ENCODE results near the gene HAGHL.
"Not testable (repeated sequence)": the region's sequence is repeated elsewhere in the genome, so short reads cannot be mapped to it uniquely, and the experiment has no call there.

Gene HAGHL

GRCh38 chr16:708959-709358, 17.9 kb upstream of the HAGHL start:
- no peak for DNase-seq

GRCh38 chr16:709566-710499, 17.1 kb upstream of the HAGHL start:
- DNase-seq = peak; percentile 78

GRCh38 chr16:710500-711075, 16.3 kb upstream of the HAGHL start:
- DNase-seq = no peak

GRCh38 chr16:711084-711483, 15.8 kb upstream of the HAGHL start:
- no peak for DNase-seq

DNA sequence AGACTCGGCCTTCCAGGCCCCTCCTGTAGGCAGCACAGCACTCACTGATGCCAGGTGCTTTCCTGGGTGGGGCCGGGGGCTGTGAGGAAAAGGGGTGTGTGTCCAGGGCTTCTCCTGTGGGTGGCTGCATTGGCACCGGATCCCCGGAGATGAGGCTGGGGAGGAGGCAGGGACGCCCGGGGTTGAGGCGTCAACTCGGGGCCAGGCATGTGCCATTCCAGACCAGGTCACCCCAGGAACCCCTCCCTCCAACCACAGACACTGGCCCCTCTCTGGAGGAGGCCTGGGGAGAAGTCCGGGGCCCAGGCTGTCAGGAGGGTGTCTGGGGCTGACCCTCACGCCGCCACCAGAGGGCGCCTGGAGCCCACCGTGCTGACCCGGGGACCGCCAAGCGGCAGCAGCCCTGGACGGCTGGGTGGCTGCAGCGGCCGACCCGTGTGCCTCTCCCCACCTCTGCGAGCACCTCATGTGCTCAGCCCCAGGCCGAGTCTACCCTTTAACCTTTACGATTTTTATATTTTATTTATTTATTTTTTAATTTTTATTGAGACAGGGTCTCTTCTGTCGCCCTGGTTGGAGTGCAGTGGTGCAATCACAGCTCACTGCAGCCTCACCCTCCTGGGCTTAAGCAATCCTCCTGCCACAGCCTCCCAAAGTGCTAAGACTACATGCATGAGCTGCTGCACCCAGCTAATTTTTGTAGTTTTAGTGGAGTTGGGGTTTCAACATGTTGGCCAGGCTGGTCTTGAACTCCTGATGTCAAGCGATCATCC, 15.2 kb upstream of the HAGHL start:
- peak; percentile 83 for DNase-seq

- DNase-seq = not testable (repeated sequence)
Measured at GRCh38 chr16:712740-713250, 14.1 kb upstream of the HAGHL start.

GRCh38 chr16:714079-714478, 12.8 kb upstream of the HAGHL start:
- no peak for DNase-seq

GRCh38 chr16:714558-715476, 12.1 kb upstream of the HAGHL start, which contains the start of gene METRN:
TSS of gene METRN (plus strand) at chr16:715118. CDS start at chr16:715290, 172 bp downstream.
- peak; percentile 94 for DNase-seq

- DNase-seq = no peak
Measured at GRCh38 chr16:715477-716199, 11.3 kb upstream of the HAGHL start.

- DNase-seq = peak; percentile 68
Measured at GRCh38 chr16:716200-716568, 10.7 kb upstream of the HAGHL start.

DNA sequence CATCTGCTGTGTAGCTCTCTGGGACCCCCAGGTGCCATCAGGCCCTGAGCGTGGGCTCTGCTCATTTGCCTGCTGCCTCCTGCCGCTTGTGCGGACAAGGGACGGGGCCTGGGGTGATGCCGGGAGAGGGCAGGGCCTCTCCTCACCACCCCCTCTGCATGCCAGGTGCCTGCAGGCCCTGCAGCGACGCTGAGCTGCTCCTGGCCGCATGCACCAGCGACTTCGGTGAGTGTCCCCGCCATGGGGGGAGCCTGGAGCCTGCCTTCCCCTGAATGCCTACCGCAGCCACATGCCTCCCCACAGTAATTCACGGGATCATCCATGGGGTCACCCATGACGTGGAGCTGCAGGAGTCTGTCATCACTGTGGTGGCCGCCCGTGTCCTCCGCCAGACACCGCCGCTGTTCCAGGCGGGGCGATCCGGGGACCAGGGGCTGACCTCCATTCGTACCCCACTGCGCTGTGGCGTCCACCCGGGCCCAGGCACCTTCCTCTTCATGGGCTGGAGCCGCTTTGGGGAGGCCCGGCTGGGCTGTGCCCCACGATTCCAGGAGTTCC, 10.1 kb upstream of the HAGHL start:
- DNase-seq = no peak

- DNase-seq = no peak
Measured at GRCh38 chr16:717450-718245, 9.3 kb upstream of the HAGHL start.

DNA sequence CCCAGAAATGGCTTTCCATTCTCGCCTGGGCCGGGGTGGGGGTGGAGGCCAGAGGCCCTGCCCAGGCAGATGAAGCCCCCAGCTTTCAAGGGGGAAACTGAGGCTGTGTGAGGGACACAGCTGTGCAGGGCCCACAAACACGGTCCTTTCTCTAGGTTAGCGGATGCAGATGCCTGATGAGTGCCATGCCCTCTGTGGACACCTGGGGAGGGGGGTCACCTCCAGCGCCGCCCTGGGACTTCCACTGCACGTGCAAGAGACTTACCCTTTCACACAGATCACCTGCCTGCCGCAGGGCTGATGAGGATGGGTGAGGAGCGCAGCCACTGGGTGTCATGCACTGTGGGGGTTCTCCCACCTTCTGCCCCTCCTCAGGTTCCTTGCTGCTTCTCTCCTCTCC, 8.5 kb upstream of the HAGHL start:
- no peak for DNase-seq

GRCh38 chr16:718922-719321, 8.0 kb upstream of the HAGHL start:
- DNase-seq = no peak

GRCh38 chr16:719815-720446, 7.0 kb upstream of the HAGHL start:
- DNase-seq = no peak

GRCh38 chr16:720447-720989, 6.4 kb upstream of the HAGHL start:
- DNase-seq = peak; percentile 81

GRCh38 chr16:720990-721764, 5.7 kb upstream of the HAGHL start, which contains the start of gene ANTKMT:
TSS of gene ANTKMT (plus strand) at chr16:721146. CDS start at chr16:721275, 129 bp downstream.
- DNase-seq = peak; percentile 82

DNA sequence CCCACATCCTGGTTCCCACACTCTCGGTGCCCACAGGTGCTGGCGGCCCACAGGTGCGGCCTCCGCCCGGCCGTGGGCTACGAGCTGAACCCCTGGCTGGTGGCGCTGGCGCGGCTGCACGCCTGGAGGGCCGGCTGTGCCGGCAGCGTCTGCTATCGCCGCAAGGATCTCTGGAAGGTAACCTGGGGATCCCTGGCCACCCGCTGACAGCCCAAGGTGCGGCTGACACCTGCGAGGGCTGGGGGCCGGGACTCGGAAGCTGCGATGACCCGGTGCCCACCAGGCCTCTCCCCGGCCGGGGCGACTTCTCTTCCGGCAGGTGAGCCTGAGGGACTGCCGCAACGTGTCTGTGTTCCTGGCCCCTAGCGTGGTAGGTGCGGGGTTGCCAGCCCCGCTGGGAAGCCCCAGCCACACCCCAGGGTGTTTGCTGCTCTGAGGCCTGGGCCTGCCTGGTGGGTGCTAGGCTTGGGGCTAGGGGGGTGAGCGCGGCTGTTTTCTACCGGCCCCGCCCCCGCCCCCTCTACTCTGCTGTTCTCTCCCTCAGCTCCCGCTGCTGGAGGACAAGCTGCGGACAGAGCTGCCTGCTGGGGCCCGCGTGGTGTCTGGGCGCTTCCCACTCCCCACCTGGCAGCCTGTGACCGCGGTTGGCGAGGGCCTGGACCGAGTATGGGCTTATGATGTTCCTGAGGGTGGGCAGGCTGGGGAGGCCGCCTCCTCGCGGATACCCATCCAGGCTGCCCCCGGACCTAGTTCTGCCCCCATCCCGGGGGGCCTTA, 5.0 kb upstream of the HAGHL start:
- DNase-seq = no peak
